ENCODE data around the gene ZIC1. TPM values are rescaled to one million over a fixed set of nuclear protein-coding genes. Genes with fewer than 3 reads are reported as not detected.
A peak's percentile ranks its signal among the peaks of the same experiment; 100 is the strongest.

The ZIC1 gene
- total and polyA plus RNA-seq, 7 experiments from 2014 or later, result not detected

DNA sequence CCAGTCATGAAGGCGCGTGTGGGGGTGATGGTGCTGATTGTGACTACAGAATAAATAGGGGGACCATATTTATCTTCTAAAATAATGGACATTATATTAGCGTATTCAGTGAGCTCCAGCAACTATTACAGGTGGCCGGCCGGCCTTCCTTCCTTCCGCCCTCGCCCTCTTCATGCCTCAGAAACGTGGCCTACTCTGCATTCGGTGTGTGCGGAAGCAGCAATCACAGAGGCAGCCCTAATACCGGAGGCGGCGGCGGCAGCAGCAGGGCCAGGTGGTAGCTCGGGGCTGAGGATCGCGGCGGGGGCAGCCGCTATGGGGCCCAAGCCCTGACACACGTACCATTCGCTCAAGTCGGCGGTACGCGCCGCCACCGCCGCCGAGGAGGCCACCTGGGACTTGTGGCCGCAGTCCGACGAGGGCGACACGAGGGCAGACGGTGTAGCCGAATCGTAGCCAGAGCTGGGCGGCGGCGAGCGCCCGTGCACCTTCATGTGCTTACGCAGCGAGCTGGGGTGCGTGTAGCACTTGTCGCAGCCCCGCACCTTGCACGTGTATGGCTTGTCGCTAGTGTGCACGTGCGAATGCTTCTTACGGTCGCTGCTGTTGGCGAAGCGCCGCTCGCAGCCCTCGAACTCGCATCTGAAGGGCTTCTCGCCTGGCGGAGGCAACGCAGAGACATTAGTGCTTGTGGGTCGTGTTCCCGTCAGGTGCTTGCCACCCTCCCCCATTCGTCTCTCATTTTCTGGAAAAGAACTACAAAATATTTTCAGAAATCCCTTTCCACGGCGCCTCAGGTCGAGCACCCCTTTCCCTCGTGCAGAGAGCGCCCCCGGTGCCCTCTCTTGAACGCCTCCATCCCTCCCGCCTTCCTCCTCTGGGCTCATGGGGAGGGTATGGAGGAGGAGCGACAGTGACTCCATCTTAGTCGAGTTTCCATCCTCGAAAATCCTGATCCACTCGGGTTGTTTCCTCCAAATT, 18.3 kb upstream of the ZIC1 start:
- H3K4me3 Mint-ChIP-seq, result no peak overlapping the region
- intact Hi-C loops (cut with micrococcal nuclease), result loop anchor here in 1 of 2 donors (1.0 kb wide), 1 partner anchor 21 kb away; no protein-coding TSS in a partner anchor
- ChIA-PET CTCF (no interaction called here), POLR2A (no interaction called here)
- no peaks in the 10 kb centered on the region for H3K36me3 ChIP-seq (ENCODE audit: control insufficient read depth in 2 of 3, insufficient read depth in 3 of 3, low read length in 3 of 3)
- H3K36me3 Mint-ChIP-seq, result peaks cover 0 to 22% (median 2%) of the 10 kb centered on the region in 5 donors
- H3K9me3 ChIP-seq (ENCODE audit: control insufficient read depth in 2 of 3, low read length in 3 of 3), result peaks cover 0 to 11% (median 0%) of the 10 kb centered on the region in 3 experiments
- peaks cover 0 to 64% (median 14%) of the 10 kb centered on the region in 11 donors for H3K9me3 Mint-ChIP-seq
- H3K27ac Mint-ChIP-seq, result peak overlapping the region in 1 of 9 donors; percentile 74
- ATAC-seq, result no peak
- no peaks in the 10 kb centered on the region for H3K4me1 ChIP-seq (ENCODE audit: control insufficient read depth in 2 of 2, insufficient read depth in 2 of 2, low read length in 2 of 2)
- no peak overlapping the region for H3K4me3 ChIP-seq (ENCODE audit: low read length)
- DNase-seq, result no peak
- peaks cover 0 to 8% (median 4%) of the 10 kb centered on the region in 7 donors for H3K4me1 Mint-ChIP-seq
- H3K27ac ChIP-seq (ENCODE audit: low read depth, low read length), result no peak overlapping the region
- H3K27me3 Mint-ChIP-seq, result peaks cover 74 to 92% (median 82%) of the 10 kb centered on the region in 5 donors
- peaks cover 0 to 20% of the 10 kb centered on the region in 2 donors for H3K27me3 ChIP-seq (ENCODE audit: control insufficient read depth in 2 of 2, insufficient read depth in 2 of 2, low read length in 2 of 2)

DNA sequence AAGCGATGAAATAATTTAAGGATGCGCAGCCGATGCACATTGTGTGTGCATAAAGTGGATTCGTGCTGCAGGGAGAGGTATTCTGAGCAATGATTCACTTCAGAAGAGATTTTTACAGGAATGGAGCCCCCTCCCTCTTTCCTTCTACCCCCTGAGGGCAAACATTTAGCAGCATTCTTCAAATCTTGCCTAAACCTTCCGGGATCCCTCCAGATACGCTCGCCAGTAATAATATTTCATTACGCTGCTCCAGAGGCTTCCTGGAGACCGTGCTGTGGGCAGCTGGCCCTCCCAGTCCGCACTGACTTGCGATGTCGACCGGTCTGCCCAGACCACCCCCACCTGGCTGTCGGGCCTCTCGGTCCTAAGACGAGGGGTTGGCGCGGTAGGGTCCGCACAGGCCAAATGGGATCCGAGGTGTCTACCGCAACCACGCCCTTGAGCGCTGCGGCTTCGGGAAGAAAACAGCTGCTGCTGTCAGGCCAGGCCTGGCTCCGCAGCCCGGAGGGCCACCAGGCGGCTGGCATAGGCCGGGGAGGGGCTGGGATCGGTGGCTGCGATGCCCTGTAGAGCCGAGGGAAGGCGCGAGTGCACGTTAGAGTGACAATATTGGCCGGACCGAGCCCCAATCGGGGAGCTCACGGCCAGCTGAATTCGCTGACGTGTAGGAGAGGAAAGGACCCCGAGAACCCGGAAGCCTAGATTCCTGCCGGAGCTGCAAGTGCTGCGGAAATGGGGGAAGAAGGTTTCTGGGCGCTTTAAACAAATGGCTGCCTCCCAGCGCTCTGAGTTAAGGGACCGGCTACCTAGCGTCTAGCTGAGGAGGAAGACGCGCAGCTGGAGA, 17.2 kb upstream of the ZIC1 start:
- CTCF ChIA-PET, result no interaction called here
- peaks cover 0 to 8% (median 4%) of the 10 kb centered on the region in 7 donors for H3K4me1 Mint-ChIP-seq
- no peak for ATAC-seq
- Histone ChIP-seq H3K4me1 (ENCODE audit: control insufficient read depth in 2 of 2, insufficient read depth in 2 of 2, low read length in 2 of 2) (no peaks in the 10 kb centered on the region), H3K27me3 (ENCODE audit: control insufficient read depth in 2 of 2, insufficient read depth in 2 of 2, low read length in 2 of 2) (peaks cover 0 to 20% of the 10 kb centered on the region in 2 donors), H3K36me3 (ENCODE audit: control insufficient read depth in 2 of 3, insufficient read depth in 3 of 3, low read length in 3 of 3) (no peaks in the 10 kb centered on the region), H3K4me3 (ENCODE audit: low read length) (no peak overlapping the region), H3K9me3 (ENCODE audit: control insufficient read depth in 2 of 3, low read length in 3 of 3) (peaks cover 0 to 11% (median 0%) of the 10 kb centered on the region in 3 experiments), H3K27ac (ENCODE audit: low read depth, low read length) (no peak overlapping the region)
- H3K9me3 Mint-ChIP-seq, result peaks cover 0 to 60% (median 15%) of the 10 kb centered on the region in 11 donors
- POLR2A ChIA-PET, result no interaction called here
- peak overlapping the region in 1 of 9 donors; percentile 62 for H3K27ac Mint-ChIP-seq
- intact Hi-C loops (cut with micrococcal nuclease), result loop anchor here in 1 of 2 donors (1.0 kb wide), 1 partner anchor 20 kb away; no protein-coding TSS in a partner anchor
- peaks cover 69 to 84% (median 72%) of the 10 kb centered on the region in 5 donors for H3K27me3 Mint-ChIP-seq
- peak overlapping the region in 1 of 10 donors; percentile 23 for H3K4me3 Mint-ChIP-seq
- DNase-seq, result no peak
- peaks cover 0 to 22% (median 2%) of the 10 kb centered on the region in 5 donors for H3K36me3 Mint-ChIP-seq

DNA sequence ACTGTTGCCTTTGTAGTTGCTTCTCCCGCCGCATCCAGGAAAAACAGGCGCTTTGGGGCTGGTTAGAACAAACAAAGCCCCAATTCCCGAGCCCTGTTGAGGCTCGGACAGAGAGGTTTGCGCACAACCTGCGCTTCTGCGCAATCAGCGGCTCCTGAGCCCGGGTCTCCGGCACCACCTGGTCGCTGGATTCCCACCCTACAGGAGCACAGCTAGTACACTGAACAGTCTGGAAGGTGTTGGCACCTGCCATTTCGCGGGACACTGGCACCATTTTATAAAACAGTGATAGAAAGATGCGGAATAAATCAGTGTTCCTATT, 16.6 kb upstream of the ZIC1 start:
- ChIA-PET POLR2A (no interaction called here), CTCF (no interaction called here)
- Mint-ChIP-seq H3K9me3 (peaks cover 0 to 59% (median 20%) of the 10 kb centered on the region in 11 donors), H3K4me3 (no peak overlapping the region), H3K36me3 (peaks cover 0 to 22% (median 2%) of the 10 kb centered on the region in 5 donors), H3K27me3 (peaks cover 70 to 84% (median 72%) of the 10 kb centered on the region in 5 donors), H3K27ac (no peak overlapping the region), H3K4me1 (peaks cover 0 to 8% (median 4%) of the 10 kb centered on the region in 7 donors)
- Histone ChIP-seq H3K4me1 (ENCODE audit: control insufficient read depth in 2 of 2, insufficient read depth in 2 of 2, low read length in 2 of 2) (no peaks in the 10 kb centered on the region), H3K9me3 (ENCODE audit: control insufficient read depth in 2 of 3, low read length in 3 of 3) (peaks cover 0 to 14% (median 0%) of the 10 kb centered on the region in 3 experiments), H3K27me3 (ENCODE audit: control insufficient read depth in 2 of 2, insufficient read depth in 2 of 2, low read length in 2 of 2) (peaks cover 0 to 20% of the 10 kb centered on the region in 2 donors), H3K36me3 (ENCODE audit: control insufficient read depth in 2 of 3, insufficient read depth in 3 of 3, low read length in 3 of 3) (no peaks in the 10 kb centered on the region), H3K4me3 (ENCODE audit: low read length) (no peak overlapping the region), H3K27ac (ENCODE audit: low read depth, low read length) (no peak overlapping the region)
- no peak for ATAC-seq
- no peak for DNase-seq
- intact Hi-C loops (cut with micrococcal nuclease), result no loop called here

DNA sequence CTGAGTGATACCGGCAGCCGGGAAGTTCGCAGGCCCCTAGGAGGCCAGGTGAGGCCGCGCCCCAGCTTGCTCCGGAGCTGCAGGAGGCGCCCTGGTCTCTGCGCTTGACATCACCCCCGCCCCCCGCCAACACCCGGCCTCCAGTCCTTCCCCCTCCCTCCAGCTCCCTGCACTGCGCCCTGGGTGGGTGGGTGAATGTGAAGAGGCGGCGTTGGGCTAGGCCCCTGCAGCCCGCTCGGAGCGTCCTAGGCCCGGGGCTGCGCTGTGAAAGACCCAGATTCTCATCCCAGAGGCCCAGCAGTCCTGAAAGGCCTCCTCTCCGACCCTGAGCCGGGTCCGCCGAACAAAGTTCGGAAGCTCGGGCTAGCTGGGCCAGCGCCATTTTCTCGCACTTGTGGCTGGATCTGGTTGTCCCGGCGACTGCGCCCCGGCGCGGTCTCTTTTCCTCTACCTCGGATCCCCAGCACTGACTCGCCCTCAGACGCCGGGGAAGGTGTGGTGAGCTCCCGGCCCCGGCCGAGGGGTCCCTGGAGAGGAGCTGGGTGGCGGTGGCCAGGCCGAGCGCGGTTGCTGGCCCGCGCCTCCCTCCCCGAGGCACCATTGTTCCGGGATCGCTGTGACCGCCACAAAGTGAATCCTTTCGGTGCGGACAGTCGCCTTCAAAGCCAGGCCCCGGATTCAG, 15.8 kb upstream of the ZIC1 start:
- H3K4me1 ChIP-seq (ENCODE audit: control insufficient read depth in 2 of 2, insufficient read depth in 2 of 2, low read length in 2 of 2), result no peaks in the 10 kb centered on the region
- intact Hi-C loops (cut with micrococcal nuclease), result no loop called here
- Mint-ChIP-seq H3K9me3 (peaks cover 0 to 61% (median 20%) of the 10 kb centered on the region in 11 donors), H3K4me3 (peak overlapping the region in 2 of 10 donors; percentile 30 to 42), H3K27me3 (peaks cover 71 to 84% (median 73%) of the 10 kb centered on the region in 5 donors), H3K4me1 (peaks cover 0 to 8% (median 4%) of the 10 kb centered on the region in 7 donors), H3K36me3 (peaks cover 0 to 16% (median 0%) of the 10 kb centered on the region in 5 donors), H3K27ac (peak overlapping the region in 1 of 9 donors; percentile 77)
- no peak overlapping the region for H3K27ac ChIP-seq (ENCODE audit: low read depth, low read length)
- no peaks in the 10 kb centered on the region for H3K36me3 ChIP-seq (ENCODE audit: control insufficient read depth in 2 of 3, insufficient read depth in 3 of 3, low read length in 3 of 3)
- CTCF ChIA-PET, result no interaction called here
- peaks cover 0 to 18% of the 10 kb centered on the region in 2 donors for H3K27me3 ChIP-seq (ENCODE audit: control insufficient read depth in 2 of 2, insufficient read depth in 2 of 2, low read length in 2 of 2)
- DNase-seq (no peak), ATAC-seq (no peak)
- POLR2A ChIA-PET, result no interaction called here
- H3K4me3 ChIP-seq (ENCODE audit: low read length), result no peak overlapping the region
- peaks cover 0 to 14% (median 0%) of the 10 kb centered on the region in 3 experiments for H3K9me3 ChIP-seq (ENCODE audit: control insufficient read depth in 2 of 3, low read length in 3 of 3)

DNA sequence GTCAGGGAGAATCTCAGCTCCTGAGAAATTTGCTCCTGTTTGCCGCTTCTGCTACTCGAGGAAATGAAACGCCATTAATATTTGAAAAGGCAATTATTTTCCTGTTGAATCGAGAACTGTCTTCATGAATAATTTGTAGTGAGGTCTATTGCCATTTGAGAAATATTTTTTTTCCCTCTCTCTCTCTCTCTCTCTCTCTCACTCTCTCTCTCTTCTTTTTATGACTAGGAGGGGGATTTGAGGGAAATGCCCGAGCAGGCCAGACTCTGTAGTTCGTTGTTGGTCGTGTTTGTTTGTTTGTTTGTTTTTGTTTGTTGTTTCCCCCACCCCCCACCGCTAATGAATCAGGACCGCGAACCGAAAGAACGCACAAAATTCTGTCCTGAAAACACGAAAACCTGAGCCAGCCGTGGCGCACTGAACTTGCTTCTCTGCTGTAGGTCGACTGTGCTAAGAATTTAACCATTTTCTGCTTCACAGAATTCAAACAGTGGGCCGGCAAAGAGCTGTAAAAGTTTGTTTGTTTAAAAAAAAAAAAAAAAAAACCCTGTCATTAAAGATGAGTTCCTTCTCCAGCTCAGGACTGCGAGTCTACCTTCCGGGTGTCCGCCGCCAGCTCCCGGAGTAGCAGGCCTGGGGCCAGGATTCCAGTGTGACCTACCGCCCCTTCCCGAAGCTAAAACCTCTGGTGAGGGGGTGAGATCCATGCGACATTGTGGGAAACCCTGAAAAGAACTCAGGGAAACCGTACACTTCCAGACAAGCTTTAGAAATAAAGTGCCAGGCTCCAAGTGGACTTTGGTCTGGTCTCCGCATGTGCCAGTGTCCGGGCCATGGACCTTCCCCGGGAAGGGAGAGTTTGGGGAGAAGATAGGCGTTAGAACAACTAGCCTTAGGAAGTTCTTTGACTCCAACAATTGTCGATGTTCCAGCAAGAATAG, 15.0 kb upstream of the ZIC1 start:
- H3K4me1 Mint-ChIP-seq, result peaks cover 0 to 8% (median 3%) of the 10 kb centered on the region in 7 donors
- peak overlapping the region in 1 of 9 donors; percentile 69 for H3K27ac Mint-ChIP-seq
- H3K27me3 Mint-ChIP-seq, result peaks cover 68 to 84% (median 73%) of the 10 kb centered on the region in 5 donors
- DNase-seq, result no peak
- intact Hi-C loops (cut with micrococcal nuclease), result no loop called here
- H3K4me3 ChIP-seq (ENCODE audit: low read length), result no peak overlapping the region
- peak overlapping the region in 4 of 10 donors; percentile 9 to 65 (median 36) for H3K4me3 Mint-ChIP-seq
- peaks cover 0 to 14% (median 0%) of the 10 kb centered on the region in 3 experiments for H3K9me3 ChIP-seq (ENCODE audit: control insufficient read depth in 2 of 3, low read length in 3 of 3)
- H3K27me3 ChIP-seq (ENCODE audit: control insufficient read depth in 2 of 2, insufficient read depth in 2 of 2, low read length in 2 of 2), result peaks cover 0 to 18% of the 10 kb centered on the region in 2 donors
- H3K36me3 Mint-ChIP-seq, result peaks cover 0 to 8% (median 0%) of the 10 kb centered on the region in 5 donors
- ChIA-PET CTCF (no interaction called here), POLR2A (no interaction called here)
- no peaks in the 10 kb centered on the region for H3K36me3 ChIP-seq (ENCODE audit: control insufficient read depth in 2 of 3, insufficient read depth in 3 of 3, low read length in 3 of 3)
- ATAC-seq, result no peak
- no peaks in the 10 kb centered on the region for H3K4me1 ChIP-seq (ENCODE audit: control insufficient read depth in 2 of 2, insufficient read depth in 2 of 2, low read length in 2 of 2)
- peaks cover 0 to 59% (median 15%) of the 10 kb centered on the region in 11 donors for H3K9me3 Mint-ChIP-seq
- no peak overlapping the region for H3K27ac ChIP-seq (ENCODE audit: low read depth, low read length)
